Endodermal cell (in vitro differentiated cells): Measurements from ENCODE around the gene HOXA5. TPM values are rescaled to one million over a fixed set of nuclear protein-coding genes. Genes with fewer than 3 reads are reported as not detected.

Experiments used
- DNase-seq: peaks from one replicate; pipeline ENCODE4 v3.0.0-alpha.2; 2017
- H3K27ac ChIP-seq: 2 replicates; pipeline ENCODE4 v1.5.1; 2013; ENCODE audit warnings: mild to moderate bottlenecking, low read depth, low read length, moderate library complexity
- H3K27me3 ChIP-seq: 2 replicates; pipeline ENCODE4 v1.6.1; 2013; ENCODE audit warnings: mild to moderate bottlenecking, low read length, moderate library complexity; ENCODE audit not compliant: insufficient read depth, control insufficient read depth, poor library complexity, severe bottlenecking
- H3K36me3 ChIP-seq: 2 replicates; pipeline ENCODE4 v1.7.0; 2013; ENCODE audit warnings: mild to moderate bottlenecking, low read length, moderate library complexity; ENCODE audit not compliant: control insufficient read depth, insufficient read depth
- H3K4me1 ChIP-seq: one replicate; pipeline ENCODE4 v1.7.0; 2013; ENCODE audit warnings: low read length; ENCODE audit not compliant: control insufficient read depth, insufficient read depth
- H3K4me3 ChIP-seq: 2 replicates; pipeline ENCODE4 v1.5.1; 2013; ENCODE audit warnings: mild to moderate bottlenecking, low read length, moderate library complexity
- H3K9ac ChIP-seq: 2 replicates; pipeline ENCODE4 v1.6.1; 2013; ENCODE audit warnings: mild to moderate bottlenecking, low read length, moderate library complexity; ENCODE audit not compliant: poor library complexity, severe bottlenecking; ENCODE audit errors: extremely low read depth
- H3K9me3 ChIP-seq: 2 replicates; pipeline ENCODE4 v1.6.1; 2013; ENCODE audit warnings: mild to moderate bottlenecking, low read length, moderate library complexity; ENCODE audit not compliant: control insufficient read depth
- H3K27ac Mint-ChIP-seq: 2 replicates; pipeline ENCODE4 v1.8.0; 2020; ENCODE audit warnings: mixed read lengths
- H3K27me3 Mint-ChIP-seq: 2 replicates; pipeline ENCODE4 v1.8.0; 2021; ENCODE audit warnings: mild to moderate bottlenecking, mixed read lengths; ENCODE audit not compliant: insufficient read depth
- H3K36me3 Mint-ChIP-seq: 2 replicates; pipeline ENCODE4 v1.8.0; 2020; ENCODE audit warnings: low read depth, mixed read lengths
- H3K4me1 Mint-ChIP-seq: 2 replicates; pipeline ENCODE4 v1.8.0; 2020; ENCODE audit warnings: mixed read lengths
- H3K4me3 Mint-ChIP-seq: 2 replicates; pipeline ENCODE4 v1.8.0; 2020; ENCODE audit warnings: mild to moderate bottlenecking, moderate library complexity, mixed read lengths
- H3K9me3 Mint-ChIP-seq: 2 replicates; pipeline ENCODE4 v1.8.0; 2020; ENCODE audit warnings: mild to moderate bottlenecking, mixed read lengths
- CTCF ChIP-seq: fragments of 200-600 bp; sonication (generic); conservative IDR thresholded peaks from 2 replicates; pipeline ENCODE4 v1.5.0; 2021; ENCODE audit warnings: antibody characterized with exemption, mild to moderate bottlenecking
- WGBS, 2 experiments: methylation state at CpG; one replicate each; pipeline versions ENCODE4 v1.1.5 to v1.1.7; 2013; ENCODE audit warnings: missing lambda C conversion rate in 2 of 2, mixed read lengths in 1 of 2; ENCODE audit not compliant: insufficient coverage in 1 of 2, insufficient read length in 1 of 2; 5-methylcytosine and 5-hydroxymethylcytosine counted together
- total RNA-seq, 2 donors: library from RNA; stranded (reverse); fragmentation: NEBNext Ultra II Directional in 1 of 2; extraction: Animal tissue kit (Norgen Biotek cat#: 25700) in 1 of 2; gene quantifications; 2 replicates in 1 of 2; 3 replicates in 1 of 2; pipeline ENCODE4 v1.2.1, GENCODE V29; 2021

HOXA5 gene
- total RNA-seq, 2 donors from 2014 or later = not detected

- H3K4me3 ChIP-seq = no peak overlapping the region
- no peak overlapping the region for H3K9ac ChIP-seq
- TF ChIP-seq CTCF = no peak
- no peak overlapping the region for H3K27ac ChIP-seq
- peaks cover 17% of the 10 kb centered on the region for H3K9me3 ChIP-seq
- Mint-ChIP-seq H3K4me3 (no peak overlapping the region), H3K36me3 (no peaks in the 10 kb centered on the region), H3K4me1 (no peaks in the 10 kb centered on the region), H3K27ac (no peak overlapping the region), H3K9me3 (no peaks in the 10 kb centered on the region), H3K27me3 (peaks cover 97% of the 10 kb centered on the region)
- H3K36me3 ChIP-seq = no peaks in the 10 kb centered on the region
- peak; percentile 46 for DNase-seq
- 6 to 13% methylated on average over 15 to 27 of the region's 28 CpGs for WGBS, 2 experiments
- peaks cover 99% of the 10 kb centered on the region for H3K27me3 ChIP-seq
- H3K4me1 ChIP-seq = no peaks in the 10 kb centered on the region
Measured at GRCh38 chr7:27128776-27129728, 14.4 kb downstream of the HOXA5 start.

- Mint-ChIP-seq H3K4me1 (no peaks in the 10 kb centered on the region), H3K27me3 (peaks cover 97% of the 10 kb centered on the region), H3K27ac (no peak overlapping the region), H3K4me3 (no peak overlapping the region), H3K9me3 (no peaks in the 10 kb centered on the region), H3K36me3 (no peaks in the 10 kb centered on the region)
- H3K27me3 ChIP-seq = peaks cover 99% of the 10 kb centered on the region
- H3K4me3 ChIP-seq = no peak overlapping the region
- DNase-seq = peak; percentile 26
- TF ChIP-seq CTCF = no peak
- peaks cover 17% of the 10 kb centered on the region for H3K9me3 ChIP-seq
- no peaks in the 10 kb centered on the region for H3K4me1 ChIP-seq
- no peak overlapping the region for H3K27ac ChIP-seq
- H3K9ac ChIP-seq = no peak overlapping the region
- no peaks in the 10 kb centered on the region for H3K36me3 ChIP-seq
- WGBS, 2 experiments = 14 to 25% methylated on average over 1 to 2 of the region's 2 CpGs
Measured at GRCh38 chr7:27128034-27128433, 15.4 kb downstream of the HOXA5 start.

GRCh38 chr7:27126596-27127327 is 16.7 kb downstream of the HOXA5 start:
- no peak overlapping the region for H3K4me3 ChIP-seq
- TF ChIP-seq CTCF = no peak
- 21% methylated on average over 3 of the region's 3 CpGs; no CpG with 5 or more reads in 1 of the 2 experiments for WGBS, 2 experiments
- no peaks in the 10 kb centered on the region for H3K36me3 Mint-ChIP-seq
- peaks cover 99% of the 10 kb centered on the region for H3K27me3 ChIP-seq
- H3K9me3 Mint-ChIP-seq = no peaks in the 10 kb centered on the region
- H3K4me1 Mint-ChIP-seq = peaks cover 4% of the 10 kb centered on the region
- no peak for DNase-seq
- H3K27ac ChIP-seq = no peak overlapping the region
- no peak overlapping the region for H3K4me3 Mint-ChIP-seq
- H3K9ac ChIP-seq = no peak overlapping the region
- H3K4me1 ChIP-seq = no peaks in the 10 kb centered on the region
- H3K36me3 ChIP-seq = no peaks in the 10 kb centered on the region
- no peak overlapping the region for H3K27ac Mint-ChIP-seq
- H3K9me3 ChIP-seq = peaks cover 17% of the 10 kb centered on the region
- H3K27me3 Mint-ChIP-seq = peaks cover 97% of the 10 kb centered on the region
